ENCODE measurements around the gene TMEM140. TPM values are rescaled to one million over a fixed set of nuclear protein-coding genes. Genes with fewer than 3 reads are reported as not detected.

Gene TMEM140
- total and polyA plus RNA-seq, 2 of the 13 experiments (the other 11 are each of a cell fraction or from before 2014, with no cell fraction given): 9.2 to 21.7 TPM

GRCh38 chr7:135147899-135148721 is at the start of gene TMEM140 (continued):
- TF ChIP-seq, protein P1, sequence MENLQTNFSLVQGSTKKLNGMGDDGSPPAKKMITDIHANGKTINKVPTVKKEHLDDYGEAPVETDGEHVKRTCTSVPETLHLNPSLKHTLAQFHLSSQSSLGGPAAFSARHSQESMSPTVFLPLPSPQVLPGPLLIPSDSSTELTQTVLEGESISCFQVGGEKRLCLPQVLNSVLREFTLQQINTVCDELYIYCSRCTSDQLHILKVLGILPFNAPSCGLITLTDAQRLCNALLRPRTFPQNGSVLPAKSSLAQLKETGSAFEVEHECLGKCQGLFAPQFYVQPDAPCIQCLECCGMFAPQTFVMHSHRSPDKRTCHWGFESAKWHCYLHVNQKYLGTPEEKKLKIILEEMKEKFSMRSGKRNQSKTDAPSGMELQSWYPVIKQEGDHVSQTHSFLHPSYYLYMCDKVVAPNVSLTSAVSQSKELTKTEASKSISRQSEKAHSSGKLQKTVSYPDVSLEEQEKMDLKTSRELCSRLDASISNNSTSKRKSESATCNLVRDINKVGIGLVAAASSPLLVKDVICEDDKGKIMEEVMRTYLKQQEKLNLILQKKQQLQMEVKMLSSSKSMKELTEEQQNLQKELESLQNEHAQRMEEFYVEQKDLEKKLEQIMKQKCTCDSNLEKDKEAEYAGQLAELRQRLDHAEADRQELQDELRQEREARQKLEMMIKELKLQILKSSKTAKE (CRISPR knock-in tag; IDR thresholded peaks at IDR 0.05; ENCODE audit: borderline replicate concordance): peak; percentile 36; the same call in 1 of the 2 replicates
- TF ChIP-seq ZNF20 (CRISPR knock-in tag; IDR thresholded peaks at IDR 0.05) (no peak), MTERF4 (CRISPR knock-in tag; IDR thresholded peaks at IDR 0.05) (no peak), ZNF343 (CRISPR knock-in tag; IDR thresholded peaks at IDR 0.05) (no peak), ZNF674 (CRISPR knock-in tag; IDR thresholded peaks at IDR 0.05; ENCODE audit: low read depth) (no peak), ZNF503 (CRISPR knock-in tag; IDR thresholded peaks at IDR 0.05) (peak; percentile 60; the same call in 1 of the 2 replicates), FOXP1 (IDR thresholded peaks at IDR 0.05) (peak; percentile 87), FOXP1 (CRISPR knock-in tag; IDR thresholded peaks at IDR 0.05) (peak; percentile 92), NFE2L1 (CRISPR knock-in tag; IDR thresholded peaks at IDR 0.05; ENCODE audit: borderline replicate concordance) (no peak), ZNF768 (CRISPR knock-in tag; IDR thresholded peaks at IDR 0.05) (no peak), NFKBIZ (CRISPR knock-in tag; IDR thresholded peaks at IDR 0.05) (peak; percentile 54; the same call in 1 of the 2 replicates), KLF6 (CRISPR knock-in tag; IDR thresholded peaks at IDR 0.05) (peak; percentile 38; the same call in 1 of the 2 replicates), ZBTB43 (CRISPR knock-in tag; conservative IDR thresholded peaks at IDR 0.05) (peak; percentile 61), RFXAP (CRISPR knock-in tag; IDR thresholded peaks at IDR 0.05; ENCODE audit: borderline replicate concordance) (peak; percentile 74; the same call in 1 of the 2 replicates)
- TF ChIP-seq, protein P2, sequence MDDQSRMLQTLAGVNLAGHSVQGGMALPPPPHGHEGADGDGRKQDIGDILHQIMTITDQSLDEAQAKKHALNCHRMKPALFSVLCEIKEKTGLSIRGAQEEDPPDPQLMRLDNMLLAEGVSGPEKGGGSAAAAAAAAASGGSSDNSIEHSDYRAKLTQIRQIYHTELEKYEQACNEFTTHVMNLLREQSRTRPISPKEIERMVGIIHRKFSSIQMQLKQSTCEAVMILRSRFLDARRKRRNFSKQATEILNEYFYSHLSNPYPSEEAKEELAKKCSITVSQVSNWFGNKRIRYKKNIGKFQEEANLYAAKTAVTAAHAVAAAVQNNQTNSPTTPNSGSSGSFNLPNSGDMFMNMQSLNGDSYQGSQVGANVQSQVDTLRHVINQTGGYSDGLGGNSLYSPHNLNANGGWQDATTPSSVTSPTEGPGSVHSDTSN (CRISPR knock-in tag; IDR thresholded peaks at IDR 0.05; ENCODE audit: borderline replicate concordance): no peak
